SK-N-SH treated with all-trans-retinoic acid at 6 μM for 48 hours (cell line): ENCODE measurements around the gene RESF1.

ENCODE experiments used
- ATAC-seq: fragments of 200-7000 bp; cut with Tn5 transposase; 3 replicates; pipeline ENCODE4 v1.9.1; 2020; ENCODE audit warnings: mild to moderate bottlenecking, moderate library complexity
- ARNTL ChIP-seq: fragments of 450-650 bp; formaldehyde crosslinking; IDR thresholded peaks from 2 replicates; pipeline ENCODE4 v1.5.0; 2020; ENCODE audit warnings: low read depth, mild to moderate bottlenecking, moderate library complexity, borderline replicate concordance
- BACH2 ChIP-seq: fragments of 250-450 bp; sonication (Bioruptor Pico); IDR thresholded peaks from 2 replicates; pipeline ENCODE4 v1.9.0; 2021; ENCODE audit warnings: mild to moderate bottlenecking, borderline replicate concordance
- CREB5 ChIP-seq: fragments of 250-450 bp; sonication (Bioruptor Pico); IDR thresholded peaks from 2 replicates; pipeline ENCODE4 v1.5.1; 2020; ENCODE audit warnings: low read depth, mild to moderate bottlenecking, moderate library complexity
- CSDC2 ChIP-seq: fragments of 250-450 bp; sonication (Bioruptor Pico); IDR thresholded peaks from 2 replicates; pipeline ENCODE4 v1.5.0; 2020; ENCODE audit warnings: mild to moderate bottlenecking, moderate library complexity
- CSRNP3 ChIP-seq: fragments of 250-450 bp; sonication (Bioruptor Pico); IDR thresholded peaks from 2 replicates; pipeline ENCODE4 v1.5.1; 2021; ENCODE audit warnings: mild to moderate bottlenecking, moderate library complexity
- ESRRG ChIP-seq: fragments of 250-450 bp; sonication (Bioruptor Pico); IDR thresholded peaks from 2 replicates; pipeline ENCODE4 v1.6.1; 2021; ENCODE audit warnings: mild to moderate bottlenecking
- GLIS3 ChIP-seq: fragments of 250-450 bp; sonication (Bioruptor Pico); IDR thresholded peaks from 2 replicates; pipeline ENCODE4 v1.5.0; 2020; ENCODE audit warnings: mild to moderate bottlenecking, moderate library complexity
- ISL1 ChIP-seq: fragments of 250-450 bp; sonication (Bioruptor Pico); IDR thresholded peaks from 2 replicates; pipeline ENCODE4 v2.1.2; 2022; ENCODE audit warnings: mild to moderate bottlenecking, moderate library complexity
- OSR1 ChIP-seq: fragments of 250-450 bp; sonication (Bioruptor Pico); IDR thresholded peaks from 2 replicates; pipeline ENCODE4 v1.8.0; 2022; ENCODE audit warnings: moderate library complexity, mild to moderate bottlenecking, inconsistent platforms
- PATZ1 ChIP-seq: fragments of 250-450 bp; sonication (Bioruptor Pico); IDR thresholded peaks from 2 replicates; pipeline ENCODE4 v1.8.0; 2020; ENCODE audit warnings: mild to moderate bottlenecking, moderate library complexity, borderline replicate concordance
- POU6F1 ChIP-seq: fragments of 250-450 bp; sonication (Bioruptor Pico); IDR thresholded peaks from 2 replicates; pipeline ENCODE4 v1.8.0; 2021; ENCODE audit warnings: low read depth, mild to moderate bottlenecking, moderate library complexity, borderline replicate concordance
- PPARA ChIP-seq: fragments of 250-450 bp; sonication (Bioruptor Pico); IDR thresholded peaks from 2 replicates; pipeline ENCODE4 v1.5.0; 2020; ENCODE audit warnings: mild to moderate bottlenecking, borderline replicate concordance
- RARB ChIP-seq: fragments of 250-450 bp; sonication (Bioruptor Pico); IDR thresholded peaks from 2 replicates; pipeline ENCODE4 v1.8.0; 2021; ENCODE audit warnings: mild to moderate bottlenecking, moderate library complexity
- SNAI2 ChIP-seq: fragments of 250-450 bp; sonication (Bioruptor Pico); IDR thresholded peaks from 2 replicates; pipeline ENCODE4 v1.5.0; 2020; ENCODE audit warnings: mild to moderate bottlenecking, moderate library complexity
- TCF4 ChIP-seq: fragments of 250-450 bp; sonication (Bioruptor Pico); IDR thresholded peaks from 2 replicates; pipeline ENCODE4 v1.8.0; 2021; ENCODE audit warnings: mild to moderate bottlenecking, moderate library complexity, borderline replicate concordance
- TOX ChIP-seq: fragments of 250-450 bp; sonication (Bioruptor Pico); IDR thresholded peaks from 2 replicates; pipeline ENCODE4 v1.8.0; 2021; ENCODE audit warnings: mild to moderate bottlenecking, moderate library complexity, borderline replicate concordance
- TSHZ2 ChIP-seq: fragments of 250-450 bp; sonication (Bioruptor Pico); IDR thresholded peaks from 2 replicates; pipeline ENCODE4 v1.5.0; 2020; ENCODE audit warnings: mild to moderate bottlenecking, moderate library complexity
- ZC3H10 ChIP-seq: fragments of 250-450 bp; sonication (Bioruptor Pico); IDR thresholded peaks from 2 replicates; pipeline ENCODE4 v1.5.1; 2021; ENCODE audit warnings: mild to moderate bottlenecking, moderate library complexity
- ZFP3 ChIP-seq: fragments of 250-450 bp; sonication (Bioruptor Pico); IDR thresholded peaks from 2 replicates; pipeline ENCODE4 v1.5.0; 2020; ENCODE audit warnings: mild to moderate bottlenecking, moderate library complexity
- ZFP30 ChIP-seq: fragments of 450-650 bp; formaldehyde crosslinking; IDR thresholded peaks from 2 replicates; pipeline ENCODE4 v1.5.0; 2022; ENCODE audit warnings: mild to moderate bottlenecking, moderate library complexity
- ZNF565 ChIP-seq: fragments of 450-650 bp; formaldehyde crosslinking; conservative IDR thresholded peaks from 2 replicates; pipeline ENCODE4 v1.5.0; 2020; ENCODE audit warnings: low read depth, mild to moderate bottlenecking, moderate library complexity
- ZNF70 ChIP-seq: fragments of 450-650 bp; formaldehyde crosslinking; IDR thresholded peaks from 2 replicates; pipeline ENCODE4 v1.5.0; 2020; ENCODE audit warnings: mild to moderate bottlenecking, moderate library complexity
- ZNF8 ChIP-seq: fragments of 450-650 bp; formaldehyde crosslinking; IDR thresholded peaks from 2 replicates; pipeline ENCODE4 v1.5.0; 2020; ENCODE audit warnings: mild to moderate bottlenecking, moderate library complexity

RESF1 gene

GRCh38 chr12:31931796-31932715 lies 27.2 kb upstream of the RESF1 start:
- ATAC-seq = no peak
- TF ChIP-seq CREB5 (CRISPR knock-in tag) = no peak
- TF ChIP-seq ZNF565 (CRISPR knock-in tag) = no peak
- no peak for TF ChIP-seq CSRNP3
- no peak for TF ChIP-seq TCF4 (CRISPR knock-in tag)
- no peak for TF ChIP-seq ZC3H10 (CRISPR knock-in tag)
- no peak for TF ChIP-seq GLIS3
- TF ChIP-seq CSDC2 = no peak
- no peak for TF ChIP-seq ESRRG (CRISPR knock-in tag)
- no peak for TF ChIP-seq BACH2 (CRISPR knock-in tag)

- ATAC-seq = no peak
- TF ChIP-seq RARB (CRISPR knock-in tag) (no peak), PPARA (CRISPR knock-in tag) (no peak), ESRRG (CRISPR knock-in tag) (no peak), OSR1 (CRISPR knock-in tag) (no peak), SNAI2 (CRISPR knock-in tag) (no peak), CREB5 (CRISPR knock-in tag) (no peak), POU6F1 (CRISPR knock-in tag) (no peak), ZNF70 (no peak), GLIS3 (no peak), ZNF8 (CRISPR knock-in tag) (no peak), TCF4 (CRISPR knock-in tag) (no peak), PATZ1 (CRISPR knock-in tag) (no peak), ZNF565 (CRISPR knock-in tag) (no peak), ARNTL (no peak), CSDC2 (no peak), ZFP30 (CRISPR knock-in tag) (no peak), TOX (CRISPR knock-in tag) (no peak), TSHZ2 (CRISPR knock-in tag) (no peak), ISL1 (CRISPR knock-in tag) (no peak), ZFP3 (CRISPR knock-in tag) (no peak)
These were observed 14.9 kb upstream of the RESF1 start for GRCh38 chr12:31944299-31944698.
